Measurements from ENCODE around the gene FOXRED2.
A peak's percentile ranks its signal among the peaks of the same experiment; 100 is the strongest.

The FOXRED2 gene

GRCh38 chr22:36449596-36450175 lies 57.2 kb downstream of the FOXRED2 start:
- H3K4me3 ChIP-seq (replicated peaks; ENCODE audit: low read depth, low read length), result no peak overlapping the region
- TF ChIP-seq CTCF (IDR thresholded peaks at IDR 0.05; ENCODE audit: low read length, missing control alignments), result no peak
- DNase-seq (ENCODE audit: low read depth), result no peak

DNA sequence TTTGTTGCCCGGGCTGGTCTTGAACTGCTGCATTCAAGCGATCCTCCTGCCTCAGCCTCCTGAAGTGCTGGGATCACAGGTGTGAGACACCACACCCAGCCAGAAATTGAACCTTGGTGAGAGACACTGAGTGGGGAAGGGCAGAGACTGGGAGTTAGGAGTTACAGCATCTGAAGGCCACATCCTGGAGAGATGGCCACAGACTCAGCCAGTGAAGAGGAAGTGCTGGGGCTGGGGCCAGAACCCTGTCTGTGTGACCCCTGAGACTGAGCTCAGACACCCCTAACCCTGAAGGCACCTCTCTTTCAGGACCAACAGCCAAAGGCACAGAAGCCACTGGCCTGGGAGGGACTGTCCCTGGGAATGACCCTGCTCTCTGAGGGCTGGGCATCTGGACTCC lies 59.2 kb downstream of the FOXRED2 start:
- no peak for TF ChIP-seq CTCF (IDR thresholded peaks at IDR 0.05; ENCODE audit: low read length, missing control alignments)
- DNase-seq (ENCODE audit: low read depth), result no peak
- no peak overlapping the region for H3K4me3 ChIP-seq (replicated peaks; ENCODE audit: low read depth, low read length)

DNA sequence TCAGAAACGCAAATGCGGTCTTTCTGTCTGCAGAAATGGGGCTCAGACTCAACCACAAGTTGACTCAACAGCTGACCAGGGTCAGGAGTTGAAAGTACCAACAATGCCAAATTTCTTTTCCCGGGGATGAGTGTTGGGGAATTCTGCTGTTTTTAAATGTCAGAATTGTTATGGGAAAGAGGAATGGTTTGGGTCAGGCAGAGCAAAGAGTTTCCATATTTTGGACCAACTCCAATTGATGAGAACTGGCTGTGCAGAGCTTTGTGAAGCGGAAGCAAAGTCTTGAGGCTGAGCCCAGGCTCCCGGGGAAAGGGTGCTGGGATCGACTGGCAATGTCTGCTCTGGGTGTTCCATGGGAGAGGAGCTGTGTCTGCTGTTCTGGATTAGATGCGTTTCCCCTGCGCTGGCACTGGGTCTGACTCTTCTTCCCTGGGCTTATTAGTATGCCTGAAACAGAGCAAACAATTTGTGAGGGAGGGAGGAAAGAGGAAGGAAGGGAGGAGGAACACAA lies 61.6 kb downstream of the FOXRED2 start:
- TF ChIP-seq CTCF (IDR thresholded peaks at IDR 0.05; ENCODE audit: low read length, missing control alignments), result no peak
- peak; percentile 87 for DNase-seq (ENCODE audit: low read depth)
- no peak overlapping the region for H3K4me3 ChIP-seq (replicated peaks; ENCODE audit: low read depth, low read length)

- no peak for TF ChIP-seq CTCF (IDR thresholded peaks at IDR 0.05; ENCODE audit: low read length, missing control alignments)
- DNase-seq (ENCODE audit: low read depth), result no peak
- H3K4me3 ChIP-seq (replicated peaks; ENCODE audit: low read depth, low read length), result no peak overlapping the region
Measured at GRCh38 chr22:36443198-36443770, 63.6 kb downstream of the FOXRED2 start.

DNA sequence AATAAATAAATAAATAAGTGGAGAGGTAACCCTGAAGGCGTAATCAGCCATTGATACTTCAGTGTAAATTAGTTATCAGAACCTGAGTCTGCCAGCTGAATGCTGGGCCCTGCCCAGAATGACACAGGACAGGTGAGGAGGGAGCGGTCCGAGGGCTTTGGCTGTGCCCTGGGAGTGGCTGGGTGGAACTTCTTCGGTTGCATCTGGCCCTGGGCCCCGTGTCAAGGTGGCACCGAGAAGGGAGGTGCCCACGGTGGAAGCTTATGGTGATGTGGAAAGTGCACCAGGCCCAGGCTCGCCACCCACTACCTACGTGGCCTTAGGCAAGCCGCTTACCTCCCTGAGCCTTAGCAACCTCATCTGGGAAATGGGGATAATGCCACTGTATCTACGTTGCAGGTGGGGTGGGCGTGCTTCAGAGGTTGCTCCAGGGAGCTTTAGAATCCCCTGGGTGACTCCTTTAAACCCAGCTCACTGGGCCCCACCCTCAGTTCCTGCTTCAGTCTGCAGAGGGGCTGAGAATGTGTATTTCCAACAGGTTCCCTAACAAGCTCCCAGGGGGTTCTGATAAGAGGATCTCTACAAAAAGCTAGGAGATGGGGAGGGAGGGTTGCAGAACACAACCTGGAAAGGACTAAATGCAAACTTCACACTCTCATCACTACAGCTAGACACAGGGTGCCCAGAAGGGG lies 64.2 kb downstream of the FOXRED2 start:
- no peak for DNase-seq (ENCODE audit: low read depth)
- no peak for TF ChIP-seq CTCF (IDR thresholded peaks at IDR 0.05; ENCODE audit: low read length, missing control alignments)
- H3K4me3 ChIP-seq (replicated peaks; ENCODE audit: low read depth, low read length), result no peak overlapping the region

GRCh38 chr22:36440429-36441002 lies 66.3 kb downstream of the FOXRED2 start:
- TF ChIP-seq CTCF (IDR thresholded peaks at IDR 0.05; ENCODE audit: low read length, missing control alignments), result no peak
- DNase-seq (ENCODE audit: low read depth), result no peak
- H3K4me3 ChIP-seq (replicated peaks; ENCODE audit: low read depth, low read length), result no peak overlapping the region
